Prostate gland (tissue), 2 donors: ENCODE results near the gene DCANP1. TPM values are rescaled to one million over a fixed set of nuclear protein-coding genes. Genes with fewer than 3 reads are reported as not detected.
A peak's percentile ranks its signal among the peaks of the same experiment; 100 is the strongest.

Source experiments
- DNase-seq: peaks from one replicate; pipeline ENCODE4 v3.0.0-alpha.2; 2019; ENCODE audit warnings: low spot score
- H3K27ac ChIP-seq, 2 donors: fragments of 200-600 bp; sonication (generic); 2 replicates each; pipeline ENCODE4 v1.5.1; 2017 to 2019
- H3K27me3 ChIP-seq: fragments of 200-600 bp; sonication (generic); replicated peaks from 2 replicates; pipeline ENCODE4 v1.5.1; 2019; ENCODE audit not compliant: insufficient read depth
- H3K36me3 ChIP-seq, 2 donors: fragments of 200-600 bp; sonication (generic); 1 replicate in 1 of 2; 2 replicates in 1 of 2; pipeline versions ENCODE4 v1.5.1 to v1.8.1; 2017 to 2019
- H3K4me1 ChIP-seq: fragments of 200-600 bp; sonication (generic); replicated peaks from 2 replicates; pipeline ENCODE4 v1.5.1; 2019
- H3K4me3 ChIP-seq, 2 donors: fragments of 200-600 bp; sonication (generic); 2 replicates each; pipeline ENCODE4 v1.5.1; 2017 to 2019
- H3K9me3 ChIP-seq: fragments of 200-600 bp; sonication (generic); 2 replicates; pipeline ENCODE4 v1.5.1; 2017
- CTCF ChIP-seq, 4 experiments: fragments of 200-600 bp in 2 of 4; fragments of 450-650 bp in 2 of 4; sonication (generic) in 2 of 4; IDR thresholded peaks; 1 replicate in 3 of 4; 2 replicates in 1 of 4; pipeline ENCODE4 v1.5.1; 2016 to 2019; ENCODE audit warnings: antibody characterized with exemption in 4 of 4, mild to moderate bottlenecking in 2 of 4, moderate library complexity in 2 of 4
- POLR2A ChIP-seq: fragments of 450-650 bp; IDR thresholded peaks from one replicate; pipeline ENCODE4 v1.6.1; 2016; ENCODE audit warnings: antibody characterized with exemption, mild to moderate bottlenecking
- POLR2AphosphoS5 ChIP-seq: sonication (generic); formaldehyde crosslinking; IDR thresholded peaks from one replicate; pipeline ENCODE4 v1.6.1; 2017; ENCODE audit warnings: antibody characterized with exemption
- WGBS: methylation state at CpG from one replicate; pipeline ENCODE4 v1.1.5; 2018; 5-methylcytosine and 5-hydroxymethylcytosine counted together
- intact Hi-C: fragments of 100-400 bp; cut with DNase I; formaldehyde crosslinking; loops from one replicate; pipeline ENCODE4 v1.14.2; 2022
- total RNA-seq, 2 donors: library from RNA; depleted of rRNA; stranded (reverse); fragments of >200 nt; gene quantifications; one replicate each; pipeline ENCODE4 v1.1.0, GENCODE V29; 2016

DCANP1 gene
- total RNA-seq, 2 donors from 2014 or later = not detected

- TF ChIP-seq POLR2A (no peak), CTCF (IDR thresholded peaks at IDR 0.05) (no peak), POLR2AphosphoS5 (no peak)
- no peak overlapping the region for H3K27ac ChIP-seq
- peak overlapping the region; percentile 13 to 14 for H3K4me3 ChIP-seq
- DNase-seq = no peak
- H3K36me3 ChIP-seq = no peaks in the 10 kb centered on the region
- no peaks in the 10 kb centered on the region for H3K9me3 ChIP-seq
- H3K27me3 ChIP-seq = no peaks in the 10 kb centered on the region
- no peaks in the 10 kb centered on the region for H3K4me1 ChIP-seq
- intact Hi-C loops = no loop called here
- 1% methylated on average over 43 of the region's 44 CpGs for WGBS
Observed at GRCh38 chr5:135488727-135489465, 41.7 kb upstream of the DCANP1 start.

GRCh38 chr5:135487839-135488514 lies 40.8 kb upstream of the DCANP1 start:
- Histone ChIP-seq H3K27me3 (no peaks in the 10 kb centered on the region), H3K27ac (no peak overlapping the region), H3K9me3 (no peaks in the 10 kb centered on the region), H3K36me3 (no peaks in the 10 kb centered on the region), H3K4me3 (no peak overlapping the region), H3K4me1 (no peaks in the 10 kb centered on the region)
- DNase-seq = no peak
- WGBS = 50% methylated on average over 11 of the region's 11 CpGs
- TF ChIP-seq CTCF (IDR thresholded peaks at IDR 0.05) (no peak), POLR2AphosphoS5 (no peak), POLR2A (no peak)
- intact Hi-C loops = no loop called here

GRCh38 chr5:135487037-135487395 lies 39.9 kb upstream of the DCANP1 start:
- Histone ChIP-seq H3K4me3 (no peak overlapping the region), H3K36me3 (no peaks in the 10 kb centered on the region), H3K4me1 (no peaks in the 10 kb centered on the region), H3K27me3 (no peaks in the 10 kb centered on the region), H3K27ac (no peak overlapping the region), H3K9me3 (no peaks in the 10 kb centered on the region)
- 56% methylated on average over 1 of the region's 1 CpG for WGBS
- no peak for TF ChIP-seq CTCF (IDR thresholded peaks at IDR 0.05)
- no peak for TF ChIP-seq POLR2A
- TF ChIP-seq POLR2AphosphoS5 = no peak
- no peak for DNase-seq
- intact Hi-C loops = no loop called here

- H3K36me3 ChIP-seq = no peaks in the 10 kb centered on the region
- intact Hi-C loops = no loop called here
- no peak for DNase-seq
- no peak overlapping the region for H3K4me3 ChIP-seq
- no peak overlapping the region for H3K27ac ChIP-seq
- H3K27me3 ChIP-seq = no peaks in the 10 kb centered on the region
- no peaks in the 10 kb centered on the region for H3K9me3 ChIP-seq
- no peak for TF ChIP-seq POLR2AphosphoS5
- TF ChIP-seq CTCF (IDR thresholded peaks at IDR 0.05) = no peak
- no peak for TF ChIP-seq POLR2A
- 81% methylated on average over 13 of the region's 13 CpGs for WGBS
- no peaks in the 10 kb centered on the region for H3K4me1 ChIP-seq
Observed at GRCh38 chr5:135486131-135487036, 39.2 kb upstream of the DCANP1 start.
